OCI-LY7 (cell line): ENCODE measurements around the gene FANCG. TPM values are rescaled to one million over a fixed set of nuclear protein-coding genes. Genes with fewer than 3 reads are reported as not detected.

ENCODE experiments used
- BruUV-seq: library from RNA; stranded (reverse); fragments of 400-500 nt; replicated peaks from 2 replicates; lab custom pipeline; 2021; lab: Mats Ljungman, UMichigan
- CTCF ChIA-PET: fragments of 300-600 bp; sonication (Branson Sonifier 250); formaldehyde crosslinking; loops from one replicate; lab custom pipeline; 2022; ENCODE audit warnings: antibody characterized with exemption; ENCODE audit not compliant: unreplicated experiment; lab: Charles Lee
- POLR2A ChIA-PET: fragments of 300-600 bp; sonication (Branson Sonifier 250); formaldehyde crosslinking; loops from one replicate; lab custom pipeline; 2022; ENCODE audit warnings: antibody characterized with exemption; lab: Charles Lee
- DNase-seq: peaks from one replicate; pipeline ENCODE4 v3.0.0-alpha.2; 2015; ENCODE audit warnings: low spot score
- H2AFZ ChIP-seq: fragments of 200-600 bp; sonication (generic), shearing (Covaris generic); 2 replicates; pipeline ENCODE4 v1.6.1; 2014; ENCODE audit warnings: mild to moderate bottlenecking, antibody characterized with exemption, low read length, moderate library complexity
- H3K27ac ChIP-seq: fragments of 200-600 bp; sonication (generic); 2 replicates; pipeline ENCODE4 v1.5.1; 2014; ENCODE audit warnings: mixed run types, low read depth, mild to moderate bottlenecking, moderate library complexity, low read length, inconsistent platforms; ENCODE audit not compliant: poor library complexity, severe bottlenecking
- H3K36me3 ChIP-seq: fragments of 200-600 bp; sonication (generic); 2 replicates; pipeline ENCODE4 v1.6.1; 2014; ENCODE audit warnings: mild to moderate bottlenecking, antibody characterized with exemption, low read length, moderate library complexity, mixed read lengths; ENCODE audit not compliant: insufficient read depth
- H3K4me1 ChIP-seq: fragments of 200-600 bp; sonication (generic); 2 replicates; pipeline ENCODE4 v1.5.1; 2014; ENCODE audit warnings: mild to moderate bottlenecking, low read length; ENCODE audit not compliant: insufficient read depth, poor library complexity, severe bottlenecking
- H3K4me2 ChIP-seq: fragments of 200-600 bp; sonication (generic); 2 replicates; pipeline ENCODE4 v1.6.1; 2014; ENCODE audit warnings: mild to moderate bottlenecking, low read length
- H3K4me3 ChIP-seq: fragments of 200-600 bp; sonication (generic); 2 replicates; pipeline ENCODE4 v1.5.1; 2014; ENCODE audit warnings: mild to moderate bottlenecking, low read depth, low read length; ENCODE audit not compliant: poor library complexity, severe bottlenecking
- H3K79me2 ChIP-seq: fragments of 200-600 bp; sonication (generic); 2 replicates; pipeline ENCODE4 v1.6.1; 2016; ENCODE audit warnings: low read depth, mild to moderate bottlenecking, low read length, moderate library complexity, mixed read lengths; ENCODE audit not compliant: insufficient read depth
- H3K9me2 ChIP-seq: fragments of 200-600 bp; sonication (generic); 2 replicates; pipeline ENCODE4 v1.6.1; 2016; ENCODE audit warnings: mild to moderate bottlenecking, low read length, mixed read lengths; ENCODE audit not compliant: insufficient read depth
- H3K9me3 ChIP-seq: fragments of 200-600 bp; sonication (generic); 2 replicates; pipeline ENCODE4 v1.6.1; 2014; ENCODE audit warnings: mild to moderate bottlenecking, mixed run types, low read length, mixed read lengths
- H4K20me1 ChIP-seq: fragments of 200-600 bp; sonication (generic); 2 replicates; pipeline ENCODE4 v1.6.1; 2014; ENCODE audit warnings: mild to moderate bottlenecking, antibody characterized with exemption, low read length, moderate library complexity, mixed read lengths; ENCODE audit not compliant: insufficient read depth
- CTCF ChIP-seq: fragments of 200-600 bp; sonication (generic); conservative IDR thresholded peaks from 2 replicates; pipeline ENCODE4 v1.5.1; 2014; ENCODE audit warnings: mild to moderate bottlenecking, antibody characterized with exemption, low read length, moderate library complexity, mixed read lengths
- EZH2phosphoT487 ChIP-seq: fragments of 200-600 bp; sonication (generic); IDR thresholded peaks from 2 replicates; pipeline ENCODE4 v1.6.1; 2018; ENCODE audit warnings: low read depth, borderline replicate concordance, mild to moderate bottlenecking, mixed run types, antibody characterized with exemption, low read length, moderate library complexity, mixed read lengths
- intact Hi-C: fragments of 100-400 bp; cut with micrococcal nuclease; formaldehyde crosslinking; loops from one replicate; pipeline ENCODE4 v1.10.0; 2022; ENCODE audit not compliant: unreplicated experiment
- total RNA-seq, 2 experiments: library from RNA; depleted of rRNA in 1 of 2; stranded (reverse); fragments of >200 nt in 1 of 2; shearing (Covaris generic) in 1 of 2; gene quantifications; 2 replicates each; pipeline ENCODE4 v1.2.3, GENCODE V29; 2014 to 2022

The FANCG gene
- total RNA-seq, 2 experiments from 2014 or later, result 85.1 to 121 TPM

- DNase-seq, result peak; percentile 68
- peak overlapping the region; percentile 73 for H3K27ac ChIP-seq
- TF ChIP-seq EZH2phosphoT487 (no peak), CTCF (no peak)
- peaks cover 43% of the 10 kb centered on the region for H3K4me1 ChIP-seq
- intact Hi-C loops, result loop anchor here (5.0 kb wide), 2 partner anchors 128 to 502 kb away; partner anchors contain the start of genes CD72 and DNAJB5
- H3K9me3 ChIP-seq, result no peaks in the 10 kb centered on the region
- no peaks in the 10 kb centered on the region for H3K9me2 ChIP-seq
- peak overlapping the region; percentile 74 for H3K4me3 ChIP-seq
- H2AFZ ChIP-seq, result peak overlapping the region; percentile 82; the same call in 1 of the 2 replicates
- H3K79me2 ChIP-seq, result no peaks in the 10 kb centered on the region
- peak overlapping the region; percentile 96 for H3K4me2 ChIP-seq
- H4K20me1 ChIP-seq, result no peaks in the 10 kb centered on the region
- CTCF ChIA-PET, result interaction anchor here (0.6 to 1.3 kb wide), 4 partner anchors 12 to 438 kb away, joined by 3 to 8 read pairs (median 4); partner anchors contain the start of genes PIGO, STOML2 and UNC13B
- no peaks in the 10 kb centered on the region for H3K36me3 ChIP-seq
- no TSS peak for BruUV-seq
- POLR2A ChIA-PET, result interaction anchor here (0.6 to 4.3 kb wide), 7 partner anchors 12 to 1036 kb away, joined by 3 to 24 read pairs (median 4); partner anchors contain the start of genes FANCG and STOML2
Measured at GRCh38 chr9:35114840-35115628, 35.3 kb upstream of the FANCG start.

GRCh38 chr9:35114113-35114839 is 34.5 kb upstream of the FANCG start:
- POLR2A ChIA-PET, result interaction anchor here (0.5 to 4.3 kb wide), 8 partner anchors 11 to 1144 kb away, joined by 3 to 24 read pairs (median 4); partner anchors contain the start of genes FANCG, GALT and STOML2
- TF ChIP-seq CTCF (no peak), EZH2phosphoT487 (no peak)
- Histone ChIP-seq H3K9me3 (no peaks in the 10 kb centered on the region), H2AFZ (peak overlapping the region; percentile 82; the same call in 1 of the 2 replicates), H3K79me2 (no peaks in the 10 kb centered on the region), H3K9me2 (no peaks in the 10 kb centered on the region), H3K4me1 (peaks cover 43% of the 10 kb centered on the region), H3K36me3 (no peaks in the 10 kb centered on the region), H4K20me1 (no peaks in the 10 kb centered on the region), H3K27ac (peak overlapping the region; percentile 73), H3K4me2 (peak overlapping the region; percentile 96), H3K4me3 (peak overlapping the region; percentile 74)
- CTCF ChIA-PET, result interaction anchor here (0.6 to 1.3 kb wide), 2 partner anchors 11 to 48 kb away, joined by 3 to 4 read pairs; partner anchors contain the start of genes STOML2 and UNC13B
- DNase-seq, result peak; percentile 74
- no TSS peak for BruUV-seq
- intact Hi-C loops, result no loop called here
